Superior temporal gyrus (tissue), 1 donor: Measurements from ENCODE around the gene IL1A.

Experiments
- DNase-seq: peaks from one replicate; pipeline ENCODE4 v3.0.0-alpha.2; 2016; ENCODE audit errors: extremely low spot score

The IL1A gene

GRCh38 chr2:112818094-112818902 is 34.0 kb upstream of the IL1A start:
- DNase-seq = no peak

GRCh38 chr2:112817082-112817689 is 32.9 kb upstream of the IL1A start:
- DNase-seq = no peak

DNA sequence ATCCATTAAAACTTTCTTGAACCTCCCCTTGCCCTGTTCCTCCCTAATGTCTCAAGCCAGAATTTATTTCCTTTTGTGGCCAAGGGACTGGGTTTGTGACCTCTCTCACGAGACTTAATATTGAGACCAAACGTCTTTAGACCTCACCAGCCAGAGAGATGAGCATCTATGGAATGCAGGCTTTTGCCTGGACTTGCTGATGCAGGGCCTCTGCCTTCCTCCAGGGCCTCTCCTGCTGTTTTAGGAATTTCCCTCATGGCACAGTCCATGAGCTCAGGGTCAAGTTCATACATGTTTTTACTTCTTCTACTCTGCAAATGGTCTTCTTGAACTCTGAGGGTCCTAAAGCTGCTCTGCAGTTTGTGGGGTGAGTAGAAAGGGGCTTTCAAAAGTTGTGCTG is 30.0 kb upstream of the IL1A start:
- DNase-seq = no peak

DNA sequence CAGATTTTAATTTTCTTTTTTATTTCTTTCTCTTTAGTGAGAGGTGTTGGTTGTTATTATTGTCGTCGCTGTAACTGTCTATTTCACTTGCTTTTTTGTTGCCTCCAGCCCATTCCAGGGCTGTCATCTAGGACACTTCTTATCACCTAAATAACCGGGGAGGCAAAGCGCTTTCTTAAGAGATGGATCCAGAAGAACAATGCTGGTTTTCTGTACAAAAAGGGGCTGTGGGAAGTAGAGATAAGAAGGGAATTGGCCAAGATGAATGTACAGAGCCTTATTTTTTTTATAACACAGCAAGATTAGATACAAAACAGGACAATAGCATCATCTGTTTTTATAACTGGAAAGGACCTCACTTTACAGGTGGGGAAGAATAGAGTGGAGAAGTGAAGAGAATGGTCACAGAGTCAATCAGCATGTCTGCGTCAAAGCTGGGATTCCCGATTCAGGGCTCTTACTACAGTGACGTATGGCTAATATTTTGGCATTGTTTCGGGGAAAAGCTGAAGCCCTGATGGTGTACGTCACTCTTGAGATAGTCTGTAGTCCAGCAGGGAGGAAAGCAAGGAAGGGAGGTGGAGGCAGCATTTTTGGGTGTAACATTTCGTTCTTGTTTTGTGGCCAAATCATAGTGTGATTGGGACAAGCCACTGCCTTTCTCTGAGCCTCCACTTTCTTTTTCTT is 29.1 kb upstream of the IL1A start:
- no peak for DNase-seq

DNA sequence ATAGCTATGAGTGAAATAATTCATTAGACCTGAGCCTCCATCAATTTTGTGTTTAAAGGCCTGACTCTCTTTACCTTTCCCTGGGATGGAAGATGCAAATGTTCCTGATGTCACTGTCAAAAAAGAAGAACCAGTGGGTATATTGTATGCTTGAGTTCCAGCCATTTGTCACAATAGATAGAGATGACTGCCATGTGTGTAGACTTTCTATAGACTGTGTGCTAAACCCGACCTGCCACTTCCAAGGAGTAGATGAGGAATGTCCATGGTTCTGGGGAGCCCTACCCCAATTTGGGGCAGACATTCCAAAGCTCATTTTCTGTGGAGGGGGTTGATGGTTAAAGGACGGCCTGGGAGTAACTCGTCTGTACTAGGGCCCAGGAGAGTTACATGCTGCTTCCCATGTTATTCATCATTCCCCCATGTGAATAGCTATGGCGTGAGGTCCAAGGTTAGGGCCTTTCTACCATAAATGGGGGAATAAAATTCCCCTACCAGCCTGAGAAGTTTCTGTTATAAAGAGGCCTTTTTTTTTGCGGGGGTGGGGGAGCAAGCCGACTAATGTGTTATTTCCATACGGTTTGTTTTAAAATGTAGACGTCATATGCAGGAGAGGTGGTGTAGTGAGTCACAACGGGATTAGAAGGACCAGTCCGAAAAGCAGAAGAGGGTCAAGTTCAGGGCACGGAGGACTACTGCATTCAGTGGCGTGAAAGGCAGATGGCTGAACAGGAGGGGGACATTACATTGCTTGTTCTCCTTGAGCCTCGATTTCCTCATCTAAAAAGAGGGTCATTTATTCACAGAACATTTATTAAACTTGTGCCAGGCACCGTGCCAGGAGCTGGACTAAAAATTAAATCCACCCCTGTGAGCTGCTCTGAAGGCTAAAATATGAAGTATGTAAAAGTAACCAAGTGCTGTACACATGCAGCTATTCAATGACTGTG is 28.3 kb upstream of the IL1A start:
- DNase-seq = no peak

GRCh38 chr2:112811841-112812306 is 27.6 kb upstream of the IL1A start:
- DNase-seq = no peak

DNA sequence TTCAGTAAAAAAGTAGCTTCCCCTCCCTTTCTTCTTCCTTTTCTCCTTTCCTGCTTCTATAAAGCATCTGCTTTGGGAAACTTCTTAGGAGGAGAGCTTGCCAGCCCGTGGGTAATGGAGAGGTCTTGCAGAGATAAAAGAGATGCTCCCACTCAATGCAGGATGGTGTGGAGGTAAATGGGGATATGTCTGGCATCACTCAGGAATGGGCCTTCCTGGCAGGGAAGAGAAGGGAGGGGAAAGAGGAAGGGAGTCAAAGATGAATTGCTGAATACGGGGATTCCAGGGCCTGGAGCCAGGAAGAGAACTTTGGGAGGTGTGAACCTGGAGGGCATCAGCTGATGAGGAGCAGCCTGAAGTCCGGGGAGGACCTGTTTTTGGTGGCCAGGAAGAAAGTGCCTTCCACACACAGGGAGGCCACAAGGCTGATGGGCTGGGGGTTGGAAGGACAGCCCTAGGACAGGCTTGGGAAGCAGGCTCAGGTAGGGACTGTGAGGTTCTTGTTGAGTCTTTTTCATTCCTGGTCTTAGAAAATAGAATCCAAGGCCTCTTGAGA is 27.1 kb upstream of the IL1A start:
- no peak for DNase-seq

GRCh38 chr2:112809112-112809511 is 24.8 kb upstream of the IL1A start:
- no peak for DNase-seq

DNA sequence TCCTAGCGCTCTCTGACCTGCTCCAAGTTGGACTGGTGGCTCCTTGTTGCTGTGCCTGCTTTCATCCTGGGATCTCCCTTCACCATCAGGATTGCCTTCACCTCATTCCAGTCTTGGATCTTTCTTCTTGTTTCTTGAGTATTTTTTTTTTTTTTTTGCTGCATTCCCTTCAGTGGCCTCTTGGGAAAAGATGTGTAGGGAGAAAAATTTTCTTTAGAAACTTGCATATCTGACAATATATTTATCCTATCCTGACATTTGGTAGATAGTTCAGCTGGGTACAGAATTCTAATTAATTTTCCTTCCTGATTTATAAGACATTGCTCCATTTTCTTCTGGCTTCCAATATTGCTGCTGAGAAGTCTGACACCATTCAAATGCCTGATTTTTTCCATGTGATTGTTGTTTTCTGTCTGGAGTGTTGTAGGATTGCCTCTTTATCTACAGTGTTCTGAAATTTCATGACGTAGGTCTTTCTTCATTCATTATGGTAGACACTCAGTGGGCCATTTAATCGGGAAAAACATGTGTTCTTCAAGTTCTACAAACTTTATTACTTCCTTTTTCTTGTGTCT is 23.0 kb upstream of the IL1A start:
- DNase-seq = no peak

- DNase-seq = no peak
Observed at GRCh38 chr2:112805542-112805941, 21.2 kb upstream of the IL1A start.

DNA sequence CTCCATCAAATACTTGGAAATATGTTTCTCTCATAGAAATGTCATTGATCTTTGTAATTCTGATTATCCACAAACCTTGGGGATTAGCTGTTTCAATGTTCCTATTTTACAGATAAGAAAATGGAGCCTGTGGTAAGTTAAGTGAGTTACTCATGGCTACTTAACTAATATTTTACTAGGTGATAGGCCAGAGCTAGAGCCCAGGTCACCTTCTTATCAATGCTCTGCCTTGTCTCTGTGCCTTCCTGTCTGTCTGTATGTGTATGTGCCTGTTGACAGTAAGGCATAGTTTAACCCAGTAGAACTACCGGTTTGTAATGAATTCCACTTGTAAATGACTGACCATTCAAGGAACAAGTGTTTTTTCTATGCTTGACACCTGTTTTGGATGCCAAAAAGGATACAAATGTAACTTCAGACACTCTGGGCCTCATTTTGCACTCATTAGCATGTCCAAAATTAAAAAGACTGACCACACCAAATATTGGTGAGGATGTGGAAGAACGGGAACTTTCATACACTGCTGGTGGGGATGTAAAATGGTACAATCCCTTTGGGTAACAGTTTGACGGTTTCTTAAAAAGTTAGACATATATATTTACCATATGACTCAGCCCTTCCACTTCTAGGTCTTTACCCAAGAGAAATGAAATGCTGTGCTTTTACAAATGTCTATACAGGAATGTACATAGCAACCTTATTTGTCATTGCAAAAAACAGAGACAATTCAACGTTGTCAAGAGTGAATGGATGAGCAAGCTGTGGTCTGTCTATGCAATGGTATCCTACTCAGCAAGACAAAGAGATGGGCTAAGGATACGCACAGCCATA is 19.6 kb upstream of the IL1A start:
- no peak for DNase-seq

DNA sequence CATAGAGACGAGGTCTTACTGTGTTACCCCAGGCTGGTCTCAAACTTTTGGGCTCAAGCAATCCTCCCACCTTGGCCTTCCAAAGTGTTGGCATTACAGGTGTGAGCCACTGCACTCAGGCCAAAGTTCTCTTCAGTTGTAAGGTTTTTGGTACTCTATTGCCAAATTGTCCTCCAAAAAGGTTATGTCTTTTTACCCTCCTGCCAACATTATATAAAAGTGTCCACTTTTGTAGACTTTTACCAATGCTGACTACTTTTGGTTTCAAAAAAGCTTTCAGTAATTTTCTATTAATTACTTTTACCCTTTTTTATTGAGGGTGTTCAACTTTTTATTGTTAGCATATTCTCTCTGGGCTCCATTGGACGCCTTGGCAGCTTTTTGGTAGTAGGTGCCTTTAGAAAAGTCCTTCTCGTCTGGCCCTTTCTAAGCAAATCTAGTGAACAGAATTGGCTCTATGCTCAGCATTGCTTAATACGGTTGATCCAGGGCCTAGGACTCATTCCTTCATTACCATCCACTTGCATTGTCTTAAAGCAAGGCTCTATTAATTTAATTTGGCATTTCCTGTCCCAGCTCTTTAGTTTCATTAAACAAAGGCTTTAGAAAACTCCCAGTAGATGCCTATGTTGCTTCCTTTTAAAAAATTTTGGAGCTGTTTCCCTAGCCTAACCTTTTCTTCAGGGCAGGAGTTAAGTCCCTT is 16.7 kb upstream of the IL1A start:
- no peak for DNase-seq

- DNase-seq = no peak
Observed at GRCh38 chr2:112798979-112799975, 15.0 kb upstream of the IL1A start.

GRCh38 chr2:112796486-112796885 is 12.2 kb upstream of the IL1A start:
- no peak for DNase-seq

- DNase-seq = no peak
Observed at GRCh38 chr2:112795774-112796173, 11.5 kb upstream of the IL1A start.

- DNase-seq = no peak
Observed at GRCh38 chr2:112794841-112795240, 10.5 kb upstream of the IL1A start.

- no peak for DNase-seq
Observed at GRCh38 chr2:112794131-112794733, 9.9 kb upstream of the IL1A start.

DNA sequence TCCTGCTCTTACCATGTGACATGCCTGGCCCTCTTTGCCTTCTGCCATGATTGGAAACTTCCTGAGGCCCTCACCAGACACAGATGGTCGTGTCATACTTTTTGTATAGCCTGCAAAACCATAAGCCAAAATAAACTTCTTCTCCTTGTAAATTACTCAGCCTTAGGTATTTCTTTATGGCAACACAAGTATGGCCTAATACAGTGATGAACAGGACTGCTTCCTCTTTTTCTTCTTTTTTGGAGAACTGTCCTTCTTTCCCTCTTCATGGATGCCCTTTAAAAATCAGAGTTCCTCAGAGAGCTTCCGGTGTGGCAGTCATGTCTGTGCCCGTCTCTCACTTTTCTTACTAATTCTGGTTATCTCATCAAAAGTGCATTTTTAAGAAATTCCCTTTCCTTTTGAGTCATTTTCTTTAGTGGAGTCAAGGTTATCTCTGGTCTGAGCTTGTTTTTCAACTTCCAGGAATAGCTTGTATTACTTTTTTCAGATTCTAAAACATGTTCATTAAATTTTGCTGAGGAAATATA is 9.2 kb upstream of the IL1A start:
- DNase-seq = no peak
